NCI-H1105 treated with DMSO at 0.1 percent for 48 hours (cell line): ENCODE measurements around the gene FKBP4.

Experiments used
- DNase-seq: peaks from one replicate; lab custom pipeline; 2025; lab: John Stamatoyannopoulos, UW

The FKBP4 gene

GRCh38 chr12:2813214-2814185 is 18.7 kb downstream of the FKBP4 start:
- peak; percentile 58 for DNase-seq

DNA sequence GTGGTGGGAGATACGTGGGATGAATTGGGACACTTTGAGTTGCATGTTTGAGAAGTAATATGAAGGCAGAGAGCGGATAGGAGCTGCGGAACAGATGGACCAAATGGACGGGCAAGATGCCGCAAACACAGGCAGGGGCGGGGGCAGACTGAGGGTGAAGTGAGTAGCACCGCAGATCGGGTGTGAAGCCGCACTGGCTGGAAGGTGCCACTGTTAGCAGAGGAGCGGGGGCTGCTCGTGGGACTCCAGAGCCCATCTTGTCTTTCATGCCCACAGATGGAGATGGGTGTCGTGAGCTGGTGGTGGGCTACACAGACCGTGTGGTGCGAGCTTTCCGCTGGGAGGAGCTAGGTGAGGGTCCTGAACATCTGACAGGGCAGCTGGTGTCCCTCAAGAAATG is 25.0 kb downstream of the FKBP4 start:
- DNase-seq, result no peak

GRCh38 chr12:2820432-2820831 is 25.7 kb downstream of the FKBP4 start:
- DNase-seq, result no peak

GRCh38 chr12:2823483-2823882 is 28.7 kb downstream of the FKBP4 start:
- DNase-seq, result no peak

- DNase-seq, result no peak
Observed at GRCh38 chr12:2824541-2824940, 29.8 kb downstream of the FKBP4 start.

DNA sequence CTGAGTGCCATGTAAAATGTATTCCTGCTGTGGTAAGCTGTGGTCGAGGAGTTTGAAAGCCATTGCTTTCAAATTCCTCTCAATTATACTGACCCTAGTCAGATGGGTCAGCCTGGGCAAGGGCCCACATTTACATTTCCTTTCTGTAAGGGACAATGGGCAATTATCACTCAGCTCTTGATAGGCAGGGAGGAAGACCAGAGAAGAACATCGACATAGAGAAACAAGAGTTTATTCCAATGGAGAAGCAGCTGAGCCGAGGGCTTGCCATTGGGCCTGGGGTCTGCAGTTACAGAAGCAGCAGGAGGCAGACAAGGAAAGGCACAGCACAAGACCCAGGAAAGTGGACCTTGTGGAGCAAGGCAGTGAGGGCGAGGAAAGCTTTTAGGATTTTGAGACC is 30.4 kb downstream of the FKBP4 start:
- no peak for DNase-seq

GRCh38 chr12:2826036-2826435 is 31.3 kb downstream of the FKBP4 start:
- no peak for DNase-seq

DNA sequence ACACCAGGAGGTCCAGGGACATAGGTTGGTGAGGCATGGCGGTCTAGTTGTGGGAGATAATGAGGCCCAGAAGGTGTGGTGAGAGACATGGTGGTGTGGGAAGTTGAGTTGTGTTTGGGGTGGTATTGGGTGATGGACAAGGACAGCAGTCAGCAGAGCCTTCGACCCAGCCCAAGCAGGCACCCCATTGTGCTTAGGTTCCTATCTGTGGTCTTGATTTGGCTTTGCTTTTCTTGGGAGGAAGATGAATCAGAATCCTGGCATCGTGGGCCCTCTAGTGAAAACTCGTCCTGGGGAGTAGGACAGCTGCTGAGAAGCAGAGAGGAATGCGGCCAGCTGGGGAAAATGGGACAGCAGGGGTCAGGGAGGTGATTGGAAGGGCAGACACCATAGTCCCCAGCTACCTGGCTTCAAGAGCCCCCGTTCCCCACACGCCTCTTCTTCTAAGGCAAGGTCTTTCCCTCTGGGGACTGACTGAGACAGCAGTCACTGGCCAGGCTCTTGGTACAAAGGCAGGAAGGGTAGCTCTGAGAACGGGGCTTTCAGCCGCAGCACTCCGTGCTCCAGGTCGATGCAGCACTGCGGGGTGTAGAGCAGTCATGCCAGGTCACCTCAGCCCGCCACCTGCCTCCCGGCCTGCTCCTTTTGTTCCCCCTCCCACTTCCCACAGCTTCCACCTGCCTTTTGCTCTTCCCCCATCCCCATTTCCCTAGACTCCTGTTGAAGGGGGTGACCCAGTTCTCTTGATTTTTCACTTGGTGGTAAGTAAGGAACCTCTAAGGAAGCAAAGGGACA is 32.1 kb downstream of the FKBP4 start:
- DNase-seq, result no peak

GRCh38 chr12:2829275-2829674 is 34.5 kb downstream of the FKBP4 start:
- no peak for DNase-seq

DNA sequence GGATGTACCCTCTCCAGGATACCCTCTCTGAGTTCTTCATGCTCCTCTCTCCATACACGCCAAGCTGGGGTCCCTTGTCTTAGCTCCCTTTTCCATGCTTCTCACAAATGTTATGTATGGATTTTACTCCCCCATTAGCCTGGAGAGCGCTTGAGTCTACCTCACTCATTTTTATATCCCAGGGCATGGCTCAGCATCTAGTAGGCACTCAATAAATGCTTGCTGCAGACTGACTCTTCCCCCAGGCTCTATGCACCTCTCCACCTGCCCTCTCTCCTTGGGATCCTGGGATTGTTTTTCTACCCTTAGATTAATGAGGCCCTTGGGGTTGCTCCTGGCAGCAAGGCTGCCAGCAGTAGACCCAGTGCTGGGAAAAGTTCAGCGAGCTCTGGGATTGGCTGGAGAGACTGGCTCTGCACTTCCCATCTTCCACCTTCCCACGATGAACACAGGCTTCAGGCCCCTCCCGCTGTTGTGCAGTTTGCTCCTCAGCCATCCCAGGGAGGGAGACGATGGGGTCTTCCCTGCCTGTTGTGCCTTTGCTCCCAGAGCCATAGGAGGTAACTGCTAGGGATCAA is 37.9 kb downstream of the FKBP4 start:
- DNase-seq, result no peak

- peak; percentile 23 for DNase-seq
Observed at GRCh38 chr12:2833327-2833726, 38.6 kb downstream of the FKBP4 start.

- DNase-seq, result no peak
Observed at GRCh38 chr12:2833810-2834209, 39.0 kb downstream of the FKBP4 start.

- peak; percentile 78 for DNase-seq
Observed at GRCh38 chr12:2834581-2835491, 40.1 kb downstream of the FKBP4 start, which contains the start of gene NRIP2. Gene NRIP2 (minus strand): TSS chr12:2835035. CDS start chr12:2834983, 52 bp downstream.

DNA sequence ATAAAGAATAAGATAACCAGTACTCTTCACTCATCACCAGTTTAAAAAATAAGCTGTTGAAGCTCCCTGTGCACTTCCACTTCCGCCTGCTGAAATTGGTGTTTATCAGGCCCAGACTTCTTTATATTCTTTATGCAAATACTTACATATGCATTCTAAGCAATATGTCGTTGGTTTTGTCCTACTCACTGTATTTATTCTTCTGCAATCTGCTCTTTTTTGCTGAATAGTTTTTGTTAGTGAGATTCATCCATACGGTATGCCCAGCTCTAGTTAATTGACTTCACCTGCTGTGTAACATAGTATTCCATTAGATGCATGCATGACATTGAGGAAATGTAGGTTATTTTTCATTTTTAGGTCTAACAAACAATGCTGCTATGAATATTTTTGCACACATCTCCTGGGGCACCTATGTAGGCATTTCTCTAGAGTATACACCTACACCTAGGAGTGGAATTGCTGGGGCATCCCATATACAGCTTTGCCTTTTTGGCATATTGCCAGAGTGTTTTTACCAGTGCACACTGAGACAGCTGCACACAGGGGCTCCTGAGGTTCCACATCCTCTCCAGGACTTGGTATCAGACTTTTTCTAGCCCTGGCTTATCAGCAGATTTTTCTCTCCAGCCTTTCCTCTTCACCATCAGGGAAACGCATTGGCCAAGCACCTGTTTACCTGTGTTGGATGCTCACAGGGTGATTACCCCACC is 41.1 kb downstream of the FKBP4 start:
- DNase-seq, result no peak

DNA sequence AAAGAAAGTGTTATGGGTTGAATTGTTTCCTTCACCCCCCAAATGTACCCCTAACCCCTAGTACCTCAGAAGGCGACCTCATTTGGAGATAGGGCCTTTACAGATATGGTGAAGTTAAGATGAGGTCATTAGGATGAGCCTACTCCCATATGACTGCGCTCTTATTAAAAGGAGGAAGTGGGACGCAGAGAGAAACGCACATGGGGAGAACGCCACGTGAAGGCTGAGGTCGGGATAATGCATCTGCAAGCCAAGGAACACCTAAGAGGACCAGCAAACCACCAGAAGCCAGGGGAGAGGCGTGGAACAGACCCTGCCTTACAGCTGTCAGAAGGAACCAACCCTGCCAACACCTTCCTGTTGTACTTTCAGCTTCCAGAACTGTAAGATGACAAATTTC is 41.8 kb downstream of the FKBP4 start:
- no peak for DNase-seq

GRCh38 chr12:2841056-2841650 is 46.4 kb downstream of the FKBP4 start:
- DNase-seq, result no peak

DNA sequence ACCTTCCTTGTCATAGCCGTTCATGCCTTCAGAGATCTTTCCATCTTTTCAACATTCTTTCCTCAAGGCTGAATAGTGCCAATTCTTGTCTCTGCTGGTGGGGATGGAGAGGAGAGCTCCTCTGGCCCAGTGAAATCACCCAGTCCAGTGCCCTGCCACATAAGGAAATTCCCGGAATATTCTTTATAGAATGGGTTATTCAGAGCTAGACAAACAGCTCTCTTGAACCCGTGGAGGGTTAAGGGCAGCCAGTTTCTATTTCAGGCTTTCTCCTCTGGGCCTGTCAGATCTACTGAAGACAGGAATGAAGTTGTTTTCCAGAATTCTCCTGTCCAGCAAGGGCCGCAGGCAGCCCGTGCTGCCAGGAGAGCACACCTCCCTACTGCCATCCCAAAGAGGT is 48.2 kb downstream of the FKBP4 start:
- no peak for DNase-seq

DNA sequence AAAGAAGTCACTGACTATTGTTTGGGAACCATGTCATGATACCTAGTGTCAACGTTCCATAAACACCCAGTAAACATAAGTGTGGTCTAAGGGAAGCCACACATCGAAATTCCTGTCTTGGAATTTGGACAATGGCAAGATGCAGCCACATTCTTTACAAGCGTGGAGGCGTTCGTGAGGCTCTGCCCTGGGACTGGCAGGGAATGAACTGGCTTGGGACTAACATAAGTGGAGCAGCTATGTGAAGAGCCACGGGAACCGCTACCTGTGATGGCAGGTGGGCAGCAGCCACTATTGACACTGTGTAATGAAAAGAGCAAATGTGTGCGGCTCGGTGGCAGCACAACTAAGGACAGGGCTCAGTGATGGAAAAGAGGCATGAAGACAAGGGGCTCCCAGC is 50.0 kb downstream of the FKBP4 start:
- DNase-seq, result no peak

GRCh38 chr12:2845280-2845679 is 50.5 kb downstream of the FKBP4 start:
- DNase-seq, result no peak

DNA sequence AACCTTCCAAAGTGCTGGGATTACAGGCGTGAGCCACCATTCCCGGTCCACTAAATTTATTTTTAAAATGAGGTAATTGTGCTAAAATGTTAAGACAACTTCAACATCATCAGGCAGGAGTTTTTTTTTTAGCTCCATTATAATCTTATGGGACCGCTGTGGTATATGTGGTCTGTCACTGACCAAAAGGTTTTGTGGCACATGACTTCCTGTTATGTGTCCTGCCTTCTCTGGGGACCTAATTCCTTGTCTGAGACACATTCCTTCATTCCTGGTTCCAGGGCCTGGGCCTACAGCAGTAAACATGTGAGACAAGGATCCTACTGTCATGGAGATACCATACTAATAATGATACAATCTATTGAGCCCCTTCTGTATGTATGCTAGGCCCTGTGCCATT is 57.2 kb downstream of the FKBP4 start:
- no peak for DNase-seq
